Endothelial cell of umbilical vein (primary cell): ENCODE results near the gene WBP1L.

ENCODE experiments used
- CTCF ChIP-seq, 2 donors: IDR thresholded peaks; 1 replicate in 1 of 2; 2 replicates in 1 of 2; pipeline ENCODE4 v1.5.1; 2011; ENCODE audit warnings: low read length in 2 of 2, mild to moderate bottlenecking in 2 of 2, moderate library complexity in 2 of 2, control low read depth in 1 of 2, inconsistent platforms in 1 of 2, low read depth in 1 of 2; ENCODE audit not compliant: insufficient read depth in 1 of 2; ENCODE audit errors: extremely low read depth in 1 of 2
- EZH2 ChIP-seq: IDR thresholded peaks from 2 replicates; pipeline ENCODE4 v1.6.1; 2012; ENCODE audit warnings: borderline replicate concordance, low read depth, mild to moderate bottlenecking, moderate library complexity, low read length, inconsistent platforms; ENCODE audit not compliant: severe bottlenecking
- FOS ChIP-seq: IDR thresholded peaks from 2 replicates; pipeline ENCODE4 v1.6.1; 2011; ENCODE audit warnings: mild to moderate bottlenecking, low read length, moderate library complexity, borderline replicate concordance; ENCODE audit not compliant: insufficient read depth
- GATA2 ChIP-seq: IDR thresholded peaks from 2 replicates; pipeline ENCODE4 v1.7.0; 2011; ENCODE audit warnings: low read depth, mild to moderate bottlenecking, moderate library complexity, mixed read lengths, low read length; ENCODE audit not compliant: insufficient read length, insufficient read depth
- JUN ChIP-seq: IDR thresholded peaks from 2 replicates; pipeline ENCODE4 v1.6.1; 2011; ENCODE audit warnings: borderline replicate concordance, low read depth; ENCODE audit not compliant: insufficient read length, insufficient read depth
- MAX ChIP-seq: IDR thresholded peaks from 2 replicates; pipeline ENCODE4 v1.6.1; 2011; ENCODE audit not compliant: insufficient read depth, insufficient read length
- MYC ChIP-seq: IDR thresholded peaks from one replicate; pipeline ENCODE4 v1.6.1; 2011; ENCODE audit warnings: mild to moderate bottlenecking, low read depth, low read length
- POLR2A ChIP-seq: IDR thresholded peaks from 2 replicates; pipeline ENCODE4 v1.6.1; 2012; ENCODE audit warnings: low read depth, mild to moderate bottlenecking, control low read depth, low read length
- POLR2AphosphoS5 ChIP-seq: IDR thresholded peaks from 2 replicates; pipeline ENCODE4 v1.6.1; 2012; ENCODE audit warnings: low read depth, mild to moderate bottlenecking, control low read depth, low read length, moderate library complexity; ENCODE audit not compliant: insufficient read depth

- no peak for TF ChIP-seq MAX
- no peak for TF ChIP-seq FOS
- no peak for TF ChIP-seq EZH2
- no peak for TF ChIP-seq CTCF (IDR thresholded peaks at IDR 0.05; ENCODE audit: extremely low read depth in 1 of 2, insufficient read depth in 1 of 2, low read depth in 1 of 2, low read length in 2 of 2)
- no peak for TF ChIP-seq POLR2AphosphoS5
- TF ChIP-seq POLR2A = no peak
- no peak for TF ChIP-seq GATA2
- TF ChIP-seq MYC = no peak
- no peak for TF ChIP-seq JUN
Measured at GRCh38 chr10:102732661-102733060, 11.1 kb upstream of the WBP1L start.
